ENCODE results near the gene FEM1C.

Gene FEM1C

DNA sequence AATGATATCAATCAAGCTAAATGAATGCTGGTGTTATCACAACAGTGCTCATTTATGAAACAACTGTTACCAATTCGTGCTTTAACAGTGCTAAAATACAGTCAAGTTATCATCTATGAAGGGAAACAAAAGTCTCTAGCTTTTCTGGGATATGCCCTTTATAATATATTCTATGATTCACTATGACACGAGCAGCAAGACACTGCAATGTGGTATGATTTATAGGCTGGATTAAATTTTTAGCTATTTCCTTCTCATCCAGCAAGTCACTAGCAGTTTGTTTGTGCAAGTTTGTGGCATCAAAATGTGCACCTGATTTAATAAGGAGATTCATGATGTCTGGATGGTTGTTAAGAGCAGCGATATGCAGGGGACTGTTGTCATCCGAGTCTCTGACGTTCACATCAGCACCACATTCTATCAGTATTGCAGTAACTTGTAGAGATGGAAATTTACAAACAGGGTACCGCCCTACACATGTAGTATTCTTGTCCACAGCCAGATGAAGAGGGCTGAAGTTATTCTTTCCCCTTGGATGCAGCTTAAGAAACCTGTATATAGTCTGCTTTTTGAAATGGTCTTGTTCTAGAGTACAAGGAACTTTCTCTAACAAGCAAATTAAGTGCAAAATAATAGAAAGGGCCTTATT is 20.3 kb downstream of the FEM1C start:
- Histone ChIP-seq H3K36me3 (ENCODE audit: control insufficient read depth in 2 of 2, insufficient read depth in 1 of 2, low read length in 2 of 2) (peaks cover 14 to 27% of the 10 kb centered on the region in 2 experiments), H3K4me3 (ENCODE audit: low read depth, low read length) (no peak overlapping the region), H3K9me3 (ENCODE audit: control insufficient read depth, insufficient read depth, low read depth, low read length) (no peaks in the 10 kb centered on the region), H3K4me1 (ENCODE audit: control insufficient read depth, insufficient read depth, low read length) (no peaks in the 10 kb centered on the region), H3K27ac (ENCODE audit: extremely low read depth, low read depth, low read length) (no peak overlapping the region)
- TF ChIP-seq ZNF48 (tag by site-specific recombination; IDR thresholded peaks at IDR 0.05) (no peak), ZNF791 (tag by site-specific recombination; IDR thresholded peaks at IDR 0.05) (no peak), ZNF133 (tag by site-specific recombination; IDR thresholded peaks at IDR 0.05) (no peak), ZNF426 (tag by site-specific recombination; IDR thresholded peaks at IDR 0.05) (no peak), ZNF558 (tag by site-specific recombination; IDR thresholded peaks at IDR 0.05) (no peak), TRIM28 (IDR thresholded peaks at IDR 0.05; ENCODE audit: borderline replicate concordance, low read length) (no peak), EGR2 (tag by site-specific recombination; IDR thresholded peaks at IDR 0.05; ENCODE audit: low read depth) (no peak), MYNN (tag by site-specific recombination; IDR thresholded peaks at IDR 0.05; ENCODE audit: borderline replicate concordance) (no peak)
- TF ChIP-seq, protein P1, sequence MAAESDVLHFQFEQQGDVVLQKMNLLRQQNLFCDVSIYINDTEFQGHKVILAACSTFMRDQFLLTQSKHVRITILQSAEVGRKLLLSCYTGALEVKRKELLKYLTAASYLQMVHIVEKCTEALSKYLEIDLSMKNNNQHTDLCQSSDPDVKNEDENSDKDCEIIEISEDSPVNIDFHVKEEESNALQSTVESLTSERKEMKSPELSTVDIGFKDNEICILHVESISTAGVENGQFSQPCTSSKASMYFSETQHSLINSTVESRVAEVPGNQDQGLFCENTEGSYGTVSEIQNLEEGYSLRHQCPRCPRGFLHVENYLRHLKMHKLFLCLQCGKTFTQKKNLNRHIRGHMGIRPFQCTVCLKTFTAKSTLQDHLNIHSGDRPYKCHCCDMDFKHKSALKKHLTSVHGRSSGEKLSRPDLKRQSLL (tag by site-specific recombination; IDR thresholded peaks at IDR 0.05): no peak
- TF ChIP-seq, protein P2, sequence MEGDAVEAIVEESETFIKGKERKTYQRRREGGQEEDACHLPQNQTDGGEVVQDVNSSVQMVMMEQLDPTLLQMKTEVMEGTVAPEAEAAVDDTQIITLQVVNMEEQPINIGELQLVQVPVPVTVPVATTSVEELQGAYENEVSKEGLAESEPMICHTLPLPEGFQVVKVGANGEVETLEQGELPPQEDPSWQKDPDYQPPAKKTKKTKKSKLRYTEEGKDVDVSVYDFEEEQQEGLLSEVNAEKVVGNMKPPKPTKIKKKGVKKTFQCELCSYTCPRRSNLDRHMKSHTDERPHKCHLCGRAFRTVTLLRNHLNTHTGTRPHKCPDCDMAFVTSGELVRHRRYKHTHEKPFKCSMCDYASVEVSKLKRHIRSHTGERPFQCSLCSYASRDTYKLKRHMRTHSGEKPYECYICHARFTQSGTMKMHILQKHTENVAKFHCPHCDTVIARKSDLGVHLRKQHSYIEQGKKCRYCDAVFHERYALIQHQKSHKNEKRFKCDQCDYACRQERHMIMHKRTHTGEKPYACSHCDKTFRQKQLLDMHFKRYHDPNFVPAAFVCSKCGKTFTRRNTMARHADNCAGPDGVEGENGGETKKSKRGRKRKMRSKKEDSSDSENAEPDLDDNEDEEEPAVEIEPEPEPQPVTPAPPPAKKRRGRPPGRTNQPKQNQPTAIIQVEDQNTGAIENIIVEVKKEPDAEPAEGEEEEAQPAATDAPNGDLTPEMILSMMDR (tag by site-specific recombination; IDR thresholded peaks at IDR 0.05): no peak
- POLR2A ChIA-PET: no interaction called here
- CTCF ChIA-PET: interaction anchor here (0.9 kb wide), 1 partner anchor 9 kb away, joined by 3 read pairs; no protein-coding TSS in a partner anchor

DNA sequence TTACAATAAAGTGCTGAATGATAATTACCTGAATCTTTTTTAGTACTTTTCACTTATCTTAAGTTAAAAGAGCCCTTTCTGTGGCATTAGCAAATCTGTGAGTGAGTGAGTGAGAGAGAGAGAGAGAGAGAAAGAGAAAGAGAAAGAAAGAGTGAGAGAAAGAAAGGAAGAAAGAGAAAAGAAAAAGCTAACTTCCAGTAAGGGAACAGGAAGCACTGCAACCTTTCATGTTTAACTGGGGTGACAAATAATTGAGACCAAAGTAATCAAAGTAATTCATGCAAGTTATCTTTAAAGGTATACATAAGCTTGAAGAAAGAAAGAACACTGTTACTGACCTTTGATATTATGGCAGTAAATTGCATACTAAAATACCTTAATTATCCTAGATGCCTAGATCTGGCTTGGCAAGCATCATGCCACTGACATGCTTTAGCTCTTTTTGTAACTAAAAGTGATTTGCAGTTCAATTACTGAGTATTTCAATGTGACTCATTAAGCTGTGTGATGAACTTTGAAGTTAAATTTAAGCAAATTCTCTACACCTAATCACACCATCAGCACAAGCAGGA is 21.7 kb downstream of the FEM1C start:
- Histone ChIP-seq H3K4me1 (ENCODE audit: control insufficient read depth, insufficient read depth, low read length) (no peaks in the 10 kb centered on the region), H3K4me3 (ENCODE audit: low read depth, low read length) (no peak overlapping the region), H3K9me3 (ENCODE audit: control insufficient read depth, insufficient read depth, low read depth, low read length) (no peaks in the 10 kb centered on the region), H3K36me3 (ENCODE audit: control insufficient read depth in 2 of 2, insufficient read depth in 1 of 2, low read length in 2 of 2) (peaks cover 14 to 30% of the 10 kb centered on the region in 2 experiments), H3K27ac (ENCODE audit: extremely low read depth, low read depth, low read length) (no peak overlapping the region)
- ChIA-PET CTCF (no interaction called here), POLR2A (interaction anchor here (1.3 to 1.6 kb wide), 2 partner anchors 20 to 22 kb away, joined by 4 to 6 read pairs; partner anchors contain the start of gene FEM1C)
- no peak for TF ChIP-seq ZNF114 (tag by site-specific recombination; IDR thresholded peaks at IDR 0.05)
- TF ChIP-seq, protein P3, sequence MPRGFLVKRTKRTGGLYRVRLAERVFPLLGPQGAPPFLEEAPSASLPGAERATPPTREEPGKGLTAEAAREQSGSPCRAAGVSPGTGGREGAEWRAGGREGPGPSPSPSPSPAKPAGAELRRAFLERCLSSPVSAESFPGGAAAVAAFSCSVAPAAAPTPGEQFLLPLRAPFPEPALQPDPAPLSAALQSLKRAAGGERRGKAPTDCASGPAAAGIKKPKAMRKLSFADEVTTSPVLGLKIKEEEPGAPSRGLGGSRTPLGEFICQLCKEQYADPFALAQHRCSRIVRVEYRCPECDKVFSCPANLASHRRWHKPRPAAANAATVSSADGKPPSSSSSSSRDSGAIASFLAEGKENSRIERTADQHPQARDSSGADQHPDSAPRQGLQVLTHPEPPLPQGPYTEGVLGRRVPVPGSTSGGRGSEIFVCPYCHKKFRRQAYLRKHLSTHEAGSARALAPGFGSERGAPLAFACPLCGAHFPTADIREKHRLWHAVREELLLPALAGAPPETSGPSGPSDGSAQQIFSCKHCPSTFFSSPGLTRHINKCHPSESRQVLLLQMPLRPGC (tag by site-specific recombination; IDR thresholded peaks at IDR 0.05): no peak
- 0 out of 2 replicates have a peak, but pooled peaks have one; percentile 28 for TF ChIP-seq ZNF596 (tag by site-specific recombination; IDR thresholded peaks at IDR 0.05)
- no peak for TF ChIP-seq OSR2 (tag by site-specific recombination; IDR thresholded peaks at IDR 0.05)
- TF ChIP-seq ZNF791 (tag by site-specific recombination; IDR thresholded peaks at IDR 0.05): no peak
- TF ChIP-seq ZBTB20 (tag by site-specific recombination; IDR thresholded peaks at IDR 0.05): no peak
- TF ChIP-seq, protein P4, sequence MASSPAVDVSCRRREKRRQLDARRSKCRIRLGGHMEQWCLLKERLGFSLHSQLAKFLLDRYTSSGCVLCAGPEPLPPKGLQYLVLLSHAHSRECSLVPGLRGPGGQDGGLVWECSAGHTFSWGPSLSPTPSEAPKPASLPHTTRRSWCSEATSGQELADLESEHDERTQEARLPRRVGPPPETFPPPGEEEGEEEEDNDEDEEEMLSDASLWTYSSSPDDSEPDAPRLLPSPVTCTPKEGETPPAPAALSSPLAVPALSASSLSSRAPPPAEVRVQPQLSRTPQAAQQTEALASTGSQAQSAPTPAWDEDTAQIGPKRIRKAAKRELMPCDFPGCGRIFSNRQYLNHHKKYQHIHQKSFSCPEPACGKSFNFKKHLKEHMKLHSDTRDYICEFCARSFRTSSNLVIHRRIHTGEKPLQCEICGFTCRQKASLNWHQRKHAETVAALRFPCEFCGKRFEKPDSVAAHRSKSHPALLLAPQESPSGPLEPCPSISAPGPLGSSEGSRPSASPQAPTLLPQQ (tag by site-specific recombination; IDR thresholded peaks at IDR 0.05): no peak
- TF ChIP-seq TRIM28 (IDR thresholded peaks at IDR 0.05; ENCODE audit: borderline replicate concordance, low read length): no peak
- TF ChIP-seq ZNF324 (tag by site-specific recombination; IDR thresholded peaks at IDR 0.05): no peak
- TF ChIP-seq ZFP37 (tag by site-specific recombination; IDR thresholded peaks at IDR 0.05): no peak
- TF ChIP-seq KLF16 (tag by site-specific recombination; IDR thresholded peaks at IDR 0.05): no peak
- TF ChIP-seq ZNF549 (tag by site-specific recombination; IDR thresholded peaks at IDR 0.05): no peak
- TF ChIP-seq, protein P5, sequence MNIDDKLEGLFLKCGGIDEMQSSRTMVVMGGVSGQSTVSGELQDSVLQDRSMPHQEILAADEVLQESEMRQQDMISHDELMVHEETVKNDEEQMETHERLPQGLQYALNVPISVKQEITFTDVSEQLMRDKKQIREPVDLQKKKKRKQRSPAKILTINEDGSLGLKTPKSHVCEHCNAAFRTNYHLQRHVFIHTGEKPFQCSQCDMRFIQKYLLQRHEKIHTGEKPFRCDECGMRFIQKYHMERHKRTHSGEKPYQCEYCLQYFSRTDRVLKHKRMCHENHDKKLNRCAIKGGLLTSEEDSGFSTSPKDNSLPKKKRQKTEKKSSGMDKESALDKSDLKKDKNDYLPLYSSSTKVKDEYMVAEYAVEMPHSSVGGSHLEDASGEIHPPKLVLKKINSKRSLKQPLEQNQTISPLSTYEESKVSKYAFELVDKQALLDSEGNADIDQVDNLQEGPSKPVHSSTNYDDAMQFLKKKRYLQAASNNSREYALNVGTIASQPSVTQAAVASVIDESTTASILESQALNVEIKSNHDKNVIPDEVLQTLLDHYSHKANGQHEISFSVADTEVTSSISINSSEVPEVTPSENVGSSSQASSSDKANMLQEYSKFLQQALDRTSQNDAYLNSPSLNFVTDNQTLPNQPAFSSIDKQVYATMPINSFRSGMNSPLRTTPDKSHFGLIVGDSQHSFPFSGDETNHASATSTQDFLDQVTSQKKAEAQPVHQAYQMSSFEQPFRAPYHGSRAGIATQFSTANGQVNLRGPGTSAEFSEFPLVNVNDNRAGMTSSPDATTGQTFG (tag by site-specific recombination; IDR thresholded peaks at IDR 0.05; ENCODE audit: borderline replicate concordance): no peak
- TF ChIP-seq ZNF768 (tag by site-specific recombination; IDR thresholded peaks at IDR 0.05): no peak
- no peak for TF ChIP-seq IKZF3 (tag by site-specific recombination; IDR thresholded peaks at IDR 0.05)
- TF ChIP-seq ZNF184 (tag by site-specific recombination; IDR thresholded peaks at IDR 0.05): no peak
- no peak for TF ChIP-seq ZNF610 (tag by site-specific recombination; IDR thresholded peaks at IDR 0.05; ENCODE audit: borderline replicate concordance)
- TF ChIP-seq ZNF548 (tag by site-specific recombination; IDR thresholded peaks at IDR 0.05): no peak
- TF ChIP-seq ZSCAN16 (tag by site-specific recombination; IDR thresholded peaks at IDR 0.05): no peak
